ENCODE results near the gene SORCS3. TPM values are rescaled to one million over a fixed set of nuclear protein-coding genes. Genes with fewer than 3 reads are reported as not detected.

Gene SORCS3
- total RNA-seq, 1 donor from 2014 or later: 0.06 TPM

- DNase-seq (ENCODE audit: extremely low read depth, low read depth, low spot score): no peak
These were observed 126.2 kb downstream of the SORCS3 start for GRCh38 chr10:104767282-104767681.

DNA sequence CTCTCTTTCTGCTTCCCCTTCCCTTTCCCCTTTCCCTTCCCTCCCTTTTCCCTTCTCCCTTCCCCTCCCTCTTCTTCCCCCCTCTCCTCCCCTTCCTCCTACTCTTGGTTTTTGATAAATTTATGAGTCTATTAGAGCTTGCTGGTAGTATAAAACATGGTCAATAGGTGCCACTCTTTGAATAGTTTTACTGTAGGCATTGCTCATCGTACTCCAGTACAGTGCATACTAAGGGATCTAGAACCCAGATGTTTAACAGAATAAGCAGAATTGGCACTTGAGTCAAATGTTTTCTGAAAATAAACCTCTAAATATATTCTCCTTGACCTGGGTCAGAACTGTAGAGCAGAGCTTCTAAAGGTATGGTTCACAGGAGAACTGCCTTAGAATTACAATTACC is 126.7 kb downstream of the SORCS3 start:
- no peak for DNase-seq (ENCODE audit: extremely low read depth, low read depth, low spot score)

DNA sequence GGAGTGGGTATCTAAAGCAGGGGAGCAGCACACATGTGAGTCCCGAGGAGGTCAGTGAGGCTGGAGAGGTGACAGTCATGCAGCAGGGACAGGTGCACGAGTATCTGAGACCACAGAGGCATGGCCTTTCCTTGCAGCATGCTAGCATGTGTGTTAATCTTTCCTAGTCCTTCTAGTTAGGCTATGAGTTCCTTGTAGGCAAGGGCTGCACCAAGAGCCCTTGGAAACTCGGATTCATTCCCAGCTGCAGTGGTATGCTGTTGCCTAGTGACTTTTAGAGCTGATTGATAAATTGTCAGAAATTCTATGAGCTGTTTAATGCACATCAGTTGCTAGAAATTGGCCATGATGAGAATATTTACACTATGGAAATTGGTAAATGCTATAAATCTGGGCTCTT is 132.0 kb downstream of the SORCS3 start:
- DNase-seq (ENCODE audit: extremely low read depth, low read depth, low spot score): no peak

DNA sequence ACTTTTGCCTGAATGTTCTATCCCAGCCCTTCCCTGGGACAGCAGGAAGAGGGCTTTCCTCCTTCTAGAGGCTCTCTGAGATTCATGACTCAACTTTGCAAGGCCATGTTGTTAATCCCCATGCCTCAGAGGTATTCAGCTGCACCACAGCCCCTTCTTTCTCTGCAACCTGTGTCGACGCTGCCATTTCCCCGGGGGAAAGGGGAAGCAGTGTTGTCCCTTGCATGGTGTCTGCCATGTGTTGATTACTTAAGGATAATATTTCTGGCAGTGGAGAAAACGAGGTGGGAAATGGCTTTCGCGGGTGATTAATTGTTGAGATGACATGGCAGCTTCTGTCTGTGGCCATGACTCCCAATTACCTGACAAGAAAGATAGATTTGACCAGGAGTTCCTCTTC is 133.1 kb downstream of the SORCS3 start:
- no peak for DNase-seq (ENCODE audit: extremely low read depth, low read depth, low spot score)

- DNase-seq (ENCODE audit: extremely low read depth, low read depth, low spot score): no peak
These were observed 136.2 kb downstream of the SORCS3 start for GRCh38 chr10:104777086-104777799.

DNA sequence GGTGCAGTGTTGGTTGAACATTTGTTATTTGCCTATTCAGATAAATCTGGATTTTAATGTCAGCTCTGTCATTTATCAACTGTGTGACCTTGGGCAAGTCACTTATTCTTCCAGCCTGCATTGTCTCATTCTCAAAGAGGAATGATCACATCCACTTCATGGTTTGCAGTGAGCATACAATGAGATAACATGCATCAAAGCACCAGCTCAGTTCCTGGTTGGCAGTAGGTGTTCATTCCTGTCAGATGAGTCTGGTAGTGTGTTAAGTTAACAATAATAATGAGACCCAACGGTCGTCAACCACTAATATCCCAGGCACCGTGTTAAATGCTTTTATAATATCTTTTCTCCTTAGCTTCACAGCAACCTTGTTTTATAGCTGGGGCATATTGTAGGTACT is 137.3 kb downstream of the SORCS3 start:
- no peak for DNase-seq (ENCODE audit: extremely low read depth, low read depth, low spot score)

DNA sequence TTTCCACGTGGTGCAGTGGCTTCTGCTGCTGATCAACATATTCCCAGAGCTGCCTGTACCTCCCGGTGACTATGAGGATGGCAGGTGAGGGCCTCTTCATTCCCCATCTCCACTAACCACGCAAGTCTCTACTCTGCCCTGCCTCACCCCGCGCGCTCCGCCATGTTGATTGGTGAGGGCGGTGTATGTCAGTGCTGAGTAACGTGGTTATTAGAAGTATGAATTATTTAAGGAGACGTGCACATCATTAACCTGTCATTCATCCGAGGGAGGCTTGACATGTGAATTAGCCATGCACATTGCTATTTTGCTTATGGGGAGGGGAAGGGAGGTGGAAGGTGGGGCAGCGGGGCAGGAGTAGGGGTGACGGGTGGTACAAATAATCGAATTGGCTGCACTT is 138.6 kb downstream of the SORCS3 start:
- DNase-seq (ENCODE audit: extremely low read depth, low read depth, low spot score): no peak

GRCh38 chr10:104780165-104780564 is 139.1 kb downstream of the SORCS3 start:
- DNase-seq (ENCODE audit: extremely low read depth, low read depth, low spot score): no peak

GRCh38 chr10:104780946-104781595 is 140.0 kb downstream of the SORCS3 start:
- no peak for DNase-seq (ENCODE audit: extremely low read depth, low read depth, low spot score)

- DNase-seq (ENCODE audit: extremely low read depth, low read depth, low spot score): no peak
These were observed 143.4 kb downstream of the SORCS3 start for GRCh38 chr10:104784452-104784851.

- DNase-seq (ENCODE audit: extremely low read depth, low read depth, low spot score): no peak
These were observed 150.4 kb downstream of the SORCS3 start for GRCh38 chr10:104791471-104791870.

- DNase-seq (ENCODE audit: extremely low read depth, low read depth, low spot score): no peak
These were observed 154.3 kb downstream of the SORCS3 start for GRCh38 chr10:104795411-104795810.

DNA sequence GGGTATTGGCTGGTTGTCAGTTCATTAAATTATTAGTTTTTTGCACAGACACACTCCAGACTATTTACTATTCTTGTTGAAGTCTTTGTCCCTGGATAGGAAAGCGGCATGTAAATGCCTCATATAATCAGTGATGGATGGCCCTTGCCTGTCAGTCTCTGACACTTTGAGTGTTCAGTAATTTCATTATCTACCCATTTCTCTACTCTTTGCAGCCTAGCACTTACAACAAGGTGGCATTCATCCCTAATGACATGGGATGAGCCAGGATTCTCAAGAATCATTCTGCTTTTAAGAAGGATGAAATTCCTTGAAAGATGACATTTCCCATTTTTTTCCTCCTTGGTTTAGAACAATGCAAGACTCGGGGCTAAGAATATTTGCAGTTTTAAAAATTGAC is 155.7 kb downstream of the SORCS3 start:
- DNase-seq (ENCODE audit: extremely low read depth, low read depth, low spot score): no peak

DNA sequence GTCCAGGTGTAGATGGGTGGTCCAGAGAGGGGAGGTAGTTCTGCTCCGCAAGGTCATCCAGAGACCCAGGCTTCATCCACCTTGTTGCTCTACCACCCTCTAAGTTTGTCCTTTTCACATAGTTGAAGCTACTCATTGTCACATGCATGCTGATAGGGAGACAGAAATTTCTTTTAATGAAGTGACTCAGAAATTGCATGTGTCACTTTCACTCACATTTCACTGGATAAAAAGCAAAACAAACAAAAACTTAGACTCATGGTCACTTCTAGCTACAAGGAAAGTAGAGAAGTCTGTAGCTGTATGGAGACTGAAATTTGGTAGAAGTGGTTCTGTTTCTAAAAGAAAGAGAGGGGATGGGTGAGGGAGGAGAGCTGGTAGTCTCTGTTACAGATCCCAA is 161.9 kb downstream of the SORCS3 start:
- DNase-seq (ENCODE audit: extremely low read depth, low read depth, low spot score): no peak

DNA sequence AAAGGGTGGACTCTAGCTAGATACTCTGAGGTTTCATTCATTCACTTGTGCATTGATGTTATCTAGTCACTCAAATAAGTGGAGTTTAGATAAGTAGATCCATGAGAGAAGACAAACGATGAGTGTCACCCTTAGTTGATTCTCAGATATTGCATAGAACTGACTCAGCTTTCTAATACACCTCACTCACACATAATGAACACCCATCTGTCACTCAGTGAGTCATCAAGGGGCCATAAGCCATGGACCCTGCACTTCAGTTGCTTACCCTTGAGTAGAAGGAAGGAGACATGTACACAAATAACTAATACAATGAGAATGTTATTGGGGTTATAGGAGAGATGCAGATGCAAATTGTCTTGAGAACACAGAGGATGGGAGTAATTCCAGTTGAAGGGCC is 163.8 kb downstream of the SORCS3 start:
- DNase-seq (ENCODE audit: extremely low read depth, low read depth, low spot score): no peak

DNA sequence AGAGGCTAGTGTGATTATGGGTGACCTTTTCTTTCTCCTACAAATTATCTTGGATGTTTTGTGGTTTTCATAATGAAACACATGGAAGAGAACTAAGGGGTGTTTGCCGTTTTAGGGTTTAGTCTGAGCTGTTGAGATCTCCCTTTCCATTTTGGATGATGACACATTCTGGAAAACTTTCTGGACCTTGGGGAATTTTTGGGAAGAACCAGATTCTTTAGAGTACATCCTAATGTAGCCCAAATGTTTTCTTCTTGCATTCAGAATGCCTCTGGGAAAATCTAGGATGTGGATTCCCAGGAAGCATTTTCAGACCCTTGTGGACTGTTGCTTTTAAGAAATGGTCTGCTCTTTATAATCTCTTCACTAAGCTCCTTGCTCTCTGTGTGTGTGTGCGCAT is 165.7 kb downstream of the SORCS3 start:
- DNase-seq (ENCODE audit: extremely low read depth, low read depth, low spot score): no peak

- no peak for DNase-seq (ENCODE audit: extremely low read depth, low read depth, low spot score)
These were observed 166.7 kb downstream of the SORCS3 start for GRCh38 chr10:104807581-104808310.

DNA sequence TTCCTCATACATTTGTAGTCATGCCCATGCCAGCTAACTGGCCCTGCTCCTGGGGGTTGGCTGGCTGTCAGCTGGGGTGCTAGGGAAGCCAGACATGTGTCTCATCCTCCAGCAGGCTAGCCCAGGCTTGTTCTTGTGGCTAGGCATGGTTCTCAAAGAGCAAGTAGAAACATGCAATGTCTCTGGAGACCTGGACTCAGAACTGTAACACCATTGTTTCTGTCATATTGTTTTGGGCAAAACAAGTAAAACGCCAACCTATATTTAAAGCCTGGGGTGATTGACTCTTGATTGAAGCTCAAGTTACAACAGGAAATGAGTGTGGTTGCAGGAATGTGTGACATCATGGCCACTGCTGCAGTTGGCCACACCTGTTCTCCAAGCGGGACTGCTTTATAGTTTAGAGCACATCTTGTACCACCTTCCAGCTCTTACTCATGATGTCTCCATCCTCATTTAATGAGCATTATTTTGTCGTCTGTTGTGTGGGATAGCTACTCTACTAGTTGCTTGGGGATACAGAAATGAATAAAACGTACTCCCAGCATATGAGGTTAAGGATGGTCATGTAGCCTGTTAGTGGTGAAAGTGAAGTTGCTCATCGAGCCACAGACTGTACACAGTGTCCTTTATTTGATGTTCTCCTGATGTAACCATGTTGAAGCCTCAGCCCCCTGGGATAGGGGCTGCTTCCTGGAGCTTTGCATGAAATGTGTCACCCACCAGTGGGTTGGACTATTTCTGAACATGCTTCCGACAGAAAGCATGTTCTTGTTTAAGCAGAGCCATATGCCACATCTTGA is 168.4 kb downstream of the SORCS3 start:
- no peak for DNase-seq (ENCODE audit: extremely low read depth, low read depth, low spot score)

GRCh38 chr10:104811166-104811565 is 170.1 kb downstream of the SORCS3 start:
- no peak for DNase-seq (ENCODE audit: extremely low read depth, low read depth, low spot score)

GRCh38 chr10:104816501-104816900 is 175.4 kb downstream of the SORCS3 start:
- no peak for DNase-seq (ENCODE audit: extremely low read depth, low read depth, low spot score)

- DNase-seq (ENCODE audit: extremely low read depth, low read depth, low spot score): no peak
These were observed 178.6 kb downstream of the SORCS3 start for GRCh38 chr10:104819731-104820130.

Data from glomerular endothelial cell (primary cell).